Superior temporal gyrus (tissue), 1 donor: ENCODE data around the gene TEAD3.

Source experiments
- DNase-seq: peaks from one replicate; pipeline ENCODE4 v3.0.0-alpha.2; 2016; ENCODE audit errors: extremely low spot score

TEAD3 gene

GRCh38 chr6:35492258-35492973 is 4.5 kb downstream of the TEAD3 start:
- no peak for DNase-seq

- no peak for DNase-seq
Observed at GRCh38 chr6:35491558-35492257, 5.2 kb downstream of the TEAD3 start.

GRCh38 chr6:35490821-35491557 is 5.9 kb downstream of the TEAD3 start:
- DNase-seq: no peak

GRCh38 chr6:35489995-35490791 is 6.7 kb downstream of the TEAD3 start:
- DNase-seq: no peak

GRCh38 chr6:35489066-35489465 is 7.8 kb downstream of the TEAD3 start:
- DNase-seq: no peak

- no peak for DNase-seq
Observed at GRCh38 chr6:35488517-35488862, 8.4 kb downstream of the TEAD3 start.

GRCh38 chr6:35487658-35488516 is 9.0 kb downstream of the TEAD3 start:
- DNase-seq: no peak

- no peak for DNase-seq
Observed at GRCh38 chr6:35486005-35486925, 10.6 kb downstream of the TEAD3 start.

GRCh38 chr6:35485402-35485877 is 11.4 kb downstream of the TEAD3 start:
- DNase-seq: no peak

GRCh38 chr6:35484921-35485392 is 11.9 kb downstream of the TEAD3 start:
- no peak for DNase-seq

GRCh38 chr6:35483893-35484645 is 12.8 kb downstream of the TEAD3 start:
- DNase-seq: no peak

- no peak for DNase-seq
Observed at GRCh38 chr6:35483490-35483889, 13.4 kb downstream of the TEAD3 start.

GRCh38 chr6:35483062-35483461 is 13.8 kb downstream of the TEAD3 start:
- no peak for DNase-seq

- DNase-seq: no peak
Observed at GRCh38 chr6:35481226-35481625, 15.7 kb downstream of the TEAD3 start.

- DNase-seq: no peak
Observed at GRCh38 chr6:35480176-35480575, 16.7 kb downstream of the TEAD3 start.

- DNase-seq: no peak
Observed at GRCh38 chr6:35478259-35478658, 18.6 kb downstream of the TEAD3 start.

GRCh38 chr6:35477551-35478179 is 19.2 kb downstream of the TEAD3 start:
- no peak for DNase-seq

GRCh38 chr6:35477028-35477427 is 19.9 kb downstream of the TEAD3 start:
- no peak for DNase-seq
